Gastroesophageal sphincter (tissue), 4 donors: ENCODE results near the gene RBM23. TPM values are rescaled to one million over a fixed set of nuclear protein-coding genes. Genes with fewer than 3 reads are reported as not detected.

Experiments
- ATAC-seq: fragments of 150-250 bp; one replicate; pipeline ENCODE4 v1.9.1; 2016; ENCODE audit warnings: mild to moderate bottlenecking, moderate library complexity
- H3K27ac ChIP-seq, 4 donors: fragments of 200-600 bp; sonication (generic) in 3 of 4; 1 replicate in 3 of 4; 2 replicates in 1 of 4; pipeline ENCODE4 v1.5.1; 2016 to 2019
- H3K27me3 ChIP-seq: fragments of 200-600 bp; sonication (generic); one replicate; pipeline ENCODE4 v1.5.1; 2019
- H3K36me3 ChIP-seq, 2 donors: fragments of 200-600 bp; sonication (generic); one replicate each; pipeline ENCODE4 v1.5.1; 2019; ENCODE audit warnings: control low read depth in 1 of 2
- H3K4me1 ChIP-seq, 3 donors: fragments of 200-600 bp; sonication (generic); 1 replicate in 2 of 3; 2 replicates in 1 of 3; pipeline ENCODE4 v1.5.1; 2016 to 2019; ENCODE audit warnings: control low read depth in 2 of 3
- H3K4me3 ChIP-seq, 2 donors: fragments of 200-600 bp; sonication (generic); one replicate each; pipeline ENCODE4 v1.5.1; 2019; ENCODE audit warnings: mild to moderate bottlenecking in 1 of 2, moderate library complexity in 1 of 2
- H3K9me3 ChIP-seq, 3 donors: fragments of 200-600 bp; sonication (generic); one replicate each; pipeline ENCODE4 v1.5.1; 2017 to 2019; ENCODE audit warnings: control low read depth in 2 of 3
- CTCF ChIP-seq, 4 experiments: fragments of 200-600 bp in 2 of 4; fragments of 450-650 bp in 2 of 4; sonication (generic) in 1 of 4; IDR thresholded peaks; one replicate each; pipeline ENCODE4 v1.5.1; 2017 to 2019; ENCODE audit warnings: antibody characterized with exemption in 4 of 4, mild to moderate bottlenecking in 2 of 4, moderate library complexity in 2 of 4
- EP300 ChIP-seq: sonication (generic); formaldehyde crosslinking; IDR thresholded peaks from one replicate; pipeline ENCODE4 v1.6.1; 2017; ENCODE audit warnings: antibody characterized with exemption, mild to moderate bottlenecking
- POLR2A ChIP-seq, 2 donors: fragments of 450-650 bp; IDR thresholded peaks; one replicate each; pipeline ENCODE4 v1.6.1; 2017; ENCODE audit warnings: antibody characterized with exemption in 2 of 2, mild to moderate bottlenecking in 2 of 2, moderate library complexity in 1 of 2
- POLR2AphosphoS5 ChIP-seq: sonication (generic); formaldehyde crosslinking; IDR thresholded peaks from one replicate; pipeline ENCODE4 v1.6.1; 2017; ENCODE audit warnings: antibody characterized with exemption
- WGBS, 2 donors: methylation state at CpG; one replicate each; pipeline ENCODE4 v1.1.5; 2018; ENCODE audit warnings: low coverage in 1 of 2; 5-methylcytosine and 5-hydroxymethylcytosine counted together
- total RNA-seq, 4 donors: library from RNA; depleted of rRNA; stranded (reverse); fragments of >200 nt; gene quantifications; one replicate each; pipeline ENCODE4 v1.1.0, GENCODE V29; 2016

Gene RBM23
- total RNA-seq, 4 donors from 2014 or later: 94.4 to 855 (median 368) TPM

GRCh38 chr14:22886500-22887259 lies 32.3 kb downstream of the RBM23 start:
- Histone ChIP-seq H3K36me3 (no peaks in the 10 kb centered on the region), H3K27ac (peak overlapping the region in 3 of 4 donors; percentile 49 to 73 (median 56)), H3K4me3 (peak overlapping the region; percentile 50 to 52), H3K27me3 (no peaks in the 10 kb centered on the region), H3K9me3 (no peaks in the 10 kb centered on the region), H3K4me1 (peaks cover 0 to 41% (median 11%) of the 10 kb centered on the region in 3 donors)
- WGBS, 2 donors: 0% methylated on average over 3 to 8 of the region's 77 CpGs
- TF ChIP-seq CTCF (IDR thresholded peaks at IDR 0.05): peak in 2 of 4 experiments; percentile 6 to 17
- no peak for TF ChIP-seq EP300
- TF ChIP-seq POLR2A (IDR thresholded peaks at IDR 0.05): peak in 1 of 2 donors; percentile 30
- TF ChIP-seq POLR2AphosphoS5: no peak
- ATAC-seq: peak; percentile 80

GRCh38 chr14:22885975-22886374 lies 33.0 kb downstream of the RBM23 start:
- TF ChIP-seq POLR2A (IDR thresholded peaks at IDR 0.05) (no peak), EP300 (no peak)
- Histone ChIP-seq H3K9me3 (no peaks in the 10 kb centered on the region), H3K36me3 (no peaks in the 10 kb centered on the region), H3K27me3 (no peaks in the 10 kb centered on the region), H3K27ac (peak overlapping the region in 1 of 4 donors; percentile 49), H3K4me1 (peaks cover 0 to 41% (median 11%) of the 10 kb centered on the region in 3 donors), H3K4me3 (peak overlapping the region in 1 of 2 donors; percentile 52)
- 86 to 97% methylated on average over 11 to 15 of the region's 21 CpGs for WGBS, 2 donors
- no peak for ATAC-seq

DNA sequence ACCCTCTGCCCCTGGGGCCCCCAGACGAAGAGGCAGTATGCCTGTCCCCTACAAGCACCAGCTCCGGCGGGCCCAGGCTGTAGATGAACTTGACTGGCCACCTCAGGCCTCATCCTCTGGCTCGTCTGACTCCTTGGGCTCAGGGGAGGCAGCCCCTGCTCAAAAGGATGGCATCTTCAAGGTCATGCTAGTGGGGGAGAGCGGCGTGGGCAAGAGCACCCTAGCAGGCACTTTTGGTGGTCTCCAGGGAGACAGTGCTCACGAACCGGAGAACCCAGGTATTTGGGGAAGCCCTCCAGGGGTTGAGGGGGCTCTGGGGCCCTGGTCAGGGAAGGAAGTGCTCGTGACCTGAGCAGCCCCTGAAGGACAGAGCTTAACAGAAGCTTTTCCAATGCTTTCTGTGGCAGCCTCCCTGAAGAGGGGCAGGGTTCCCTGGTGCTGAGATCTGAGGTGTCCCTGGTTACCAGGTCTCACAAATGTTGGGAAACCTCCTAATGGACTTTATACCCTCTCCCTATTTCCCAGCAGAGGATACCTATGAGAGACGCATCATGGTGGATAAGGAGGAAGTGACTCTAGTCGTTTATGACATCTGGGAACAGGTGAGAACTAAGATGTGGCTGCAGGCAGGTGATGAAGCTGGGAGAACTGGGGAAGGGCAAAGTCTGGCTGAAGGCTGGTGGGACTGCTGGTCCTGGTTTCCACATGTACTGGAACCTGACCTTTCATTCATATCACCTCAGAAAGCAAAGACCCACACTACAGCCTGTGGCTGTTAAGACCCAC lies 34.0 kb downstream of the RBM23 start:
- H3K4me1 ChIP-seq: peaks cover 0 to 41% (median 11%) of the 10 kb centered on the region in 3 donors
- H3K36me3 ChIP-seq: no peaks in the 10 kb centered on the region
- H3K4me3 ChIP-seq: no peak overlapping the region
- no peaks in the 10 kb centered on the region for H3K9me3 ChIP-seq
- TF ChIP-seq CTCF (IDR thresholded peaks at IDR 0.05): no peak
- no peak for TF ChIP-seq EP300
- TF ChIP-seq POLR2A (IDR thresholded peaks at IDR 0.05): no peak
- no peaks in the 10 kb centered on the region for H3K27me3 ChIP-seq
- no peak overlapping the region for H3K27ac ChIP-seq
- WGBS, 2 donors: 67% methylated on average over 1 of the region's 11 CpGs; no CpG with 5 or more reads in 1 of the 2 donors
- ATAC-seq: no peak

DNA sequence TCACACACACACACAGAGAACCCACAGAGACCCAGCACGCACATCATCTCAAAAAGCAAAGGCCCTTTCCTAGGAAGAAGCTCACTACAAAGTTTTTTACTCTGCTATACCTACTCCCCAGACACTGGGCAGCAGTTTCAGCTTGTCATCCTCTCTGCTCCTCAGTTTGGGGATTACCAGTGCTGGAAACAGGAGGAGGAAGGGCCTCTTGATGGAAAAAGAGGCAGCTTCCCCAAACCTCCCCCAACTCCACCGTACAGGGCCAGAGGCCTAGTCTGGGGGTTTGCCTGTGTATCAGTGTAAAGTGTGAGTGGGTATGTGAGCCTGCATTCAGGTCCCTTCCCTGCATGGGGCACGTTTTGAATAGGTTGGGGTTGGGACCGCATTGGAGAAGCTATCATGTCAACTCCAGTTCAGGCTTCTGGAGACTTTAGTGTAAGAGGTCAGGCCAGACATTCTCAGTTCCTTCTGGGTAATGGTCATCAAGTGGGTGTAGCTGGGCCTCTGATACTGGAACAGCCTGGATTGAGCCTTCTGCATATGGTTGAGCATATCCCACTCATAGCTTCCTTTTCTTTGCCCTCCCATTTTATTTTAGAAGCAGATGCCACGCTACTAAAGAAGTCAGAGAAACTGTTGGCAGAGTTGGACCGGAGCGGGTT lies 34.7 kb downstream of the RBM23 start:
- TF ChIP-seq POLR2A (IDR thresholded peaks at IDR 0.05): no peak
- WGBS, 2 donors: 100% methylated on average over 3 of the region's 7 CpGs; no CpG with 5 or more reads in 1 of the 2 donors
- no peak for ATAC-seq

DNA sequence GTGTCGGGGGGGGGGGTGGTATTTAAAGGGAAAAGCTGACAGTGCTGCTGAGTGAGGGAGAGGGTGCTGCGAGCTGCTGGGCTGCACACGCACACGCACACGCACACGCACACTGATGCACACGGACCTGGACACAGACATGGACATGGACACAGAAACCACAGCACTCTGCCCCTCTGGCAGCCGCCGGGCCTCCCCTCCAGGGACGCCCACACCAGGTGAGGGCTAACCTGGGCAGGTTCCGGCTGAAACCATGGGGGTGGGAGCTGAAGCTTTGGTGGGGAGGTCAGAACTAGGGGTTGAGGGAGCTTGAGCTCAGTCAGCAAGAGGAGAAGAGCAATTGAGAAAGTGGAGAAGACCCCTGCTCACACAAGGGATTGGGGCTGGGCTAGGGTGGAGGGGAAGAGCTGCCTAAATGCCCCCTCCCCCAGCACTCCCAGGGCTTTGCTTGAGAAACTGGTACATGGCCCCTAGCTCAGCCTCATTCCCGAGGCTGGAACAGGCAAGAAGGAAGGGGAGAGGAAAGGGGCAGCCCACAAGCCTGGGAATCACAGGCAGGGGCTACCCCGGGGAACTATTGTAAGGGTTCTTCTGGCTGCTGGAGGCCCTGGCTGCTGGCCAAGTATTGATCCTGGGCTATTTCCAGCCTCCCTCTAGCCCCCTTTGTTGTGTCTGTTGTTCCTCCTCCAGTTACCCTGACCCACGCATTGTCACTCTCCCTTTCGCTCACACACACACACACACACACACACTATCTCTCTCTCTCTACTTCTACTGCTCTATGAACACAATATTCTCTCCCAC lies 35.6 kb downstream of the RBM23 start, which contains the start of gene REM2:
Gene REM2, plus strand, starts transcription at position 50 of the 804 bp plus-strand sequence. Its CDS starts 66 bp downstream, at position 116.
- no peak for TF ChIP-seq CTCF (IDR thresholded peaks at IDR 0.05)
- no peak for TF ChIP-seq POLR2A (IDR thresholded peaks at IDR 0.05)
- no peak for TF ChIP-seq EP300
- peak; percentile 2 for TF ChIP-seq POLR2AphosphoS5
- ATAC-seq: no peak
- Histone ChIP-seq H3K27ac (no peak within 1 kb of the TSS), H3K27me3 (no peaks in the 10 kb centered on the region), H3K9me3 (no peaks in the 10 kb centered on the region), H3K4me1 (peaks cover 0 to 41% (median 11%) of the 10 kb centered on the region in 3 donors), H3K4me3 (no peak within 1 kb of the TSS), H3K36me3 (peaks cover 0 to 15% of the 10 kb centered on the region in 2 donors)
- 26 to 48% methylated on average over 3 to 8 of the region's 15 CpGs for WGBS, 2 donors

More for the DNA sequence above, 34.7 kb downstream of the RBM23 start:
- no peaks in the 10 kb centered on the region for H3K27me3 ChIP-seq
- H3K27ac ChIP-seq: no peak overlapping the region
- no peaks in the 10 kb centered on the region for H3K9me3 ChIP-seq
- no peak overlapping the region for H3K4me3 ChIP-seq
- peaks cover 0 to 7% of the 10 kb centered on the region in 2 donors for H3K36me3 ChIP-seq
- H3K4me1 ChIP-seq: peaks cover 0 to 41% (median 11%) of the 10 kb centered on the region in 3 donors
